ENCODE measurements around the gene RIC1. TPM values are rescaled to one million over a fixed set of nuclear protein-coding genes. Genes with fewer than 3 reads are reported as not detected.
"Not testable (repeated sequence)": the region's sequence is repeated elsewhere in the genome, so short reads cannot be mapped to it uniquely, and the experiment has no call there.

RIC1 gene
- total RNA-seq, 1 experiment from 2014 or later = 25.5 TPM

DNA sequence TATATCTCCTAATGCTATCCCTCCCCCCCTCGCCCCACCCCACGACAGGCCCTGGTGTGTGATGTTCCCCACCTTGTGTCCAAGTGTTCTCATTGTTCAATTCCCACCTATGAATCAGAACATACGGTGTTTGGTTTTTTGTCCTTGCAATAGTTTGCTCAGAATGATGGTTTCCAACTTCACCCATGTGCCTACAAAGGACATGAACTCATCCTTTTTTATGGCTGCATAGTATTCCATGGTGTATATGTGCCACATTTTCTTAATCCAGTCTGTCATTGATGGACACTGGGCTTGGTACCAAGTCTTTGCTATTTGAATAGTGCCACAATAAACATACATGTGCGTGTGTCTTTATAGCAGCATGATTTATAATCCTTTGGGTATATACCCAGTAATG, 93.8 kb downstream of the RIC1 start:
- H3K4me1 ChIP-seq (ENCODE audit: control insufficient read depth in 1 of 2, insufficient read depth in 2 of 2, low read length in 2 of 2); H3K4me2 ChIP-seq (ENCODE audit: low read length); H3K27me3 ChIP-seq (ENCODE audit: insufficient read depth, low read length); H2AFZ ChIP-seq (ENCODE audit: low read depth, low read length, poor library complexity, severe bottlenecking); H3K27ac ChIP-seq (ENCODE audit: low read depth, low read length); H3K9ac ChIP-seq (ENCODE audit: low read length); intact Hi-C loops (cut with micrococcal nuclease); CTCF ChIA-PET; H3K79me2 ChIP-seq (ENCODE audit: insufficient read depth, low read length); H4K20me1 ChIP-seq (ENCODE audit: insufficient read depth); BruUV-seq (replicated peaks); POLR2A ChIA-PET; DNase-seq (ENCODE audit: low read depth, low spot score); ATAC-seq; H3K4me3 ChIP-seq (replicated peaks in 1 of 2; ENCODE audit: low read depth in 1 of 2, low read length in 2 of 2); H3K9me2 ChIP-seq (ENCODE audit: insufficient read depth); H3K9me3 ChIP-seq (ENCODE audit: control insufficient read depth in 1 of 2, insufficient read depth in 1 of 2, low read depth in 1 of 2, low read length in 2 of 2); RAD21 ChIA-PET (ENCODE audit: low non-redundant PET in 1 of 2, low total read pairs in 2 of 2, uncharacterized antibody in 2 of 2, unreplicated experiment in 2 of 2): not testable (repeated sequence)
- peaks cover 4 to 12% of the 10 kb centered on the region in 2 experiments; a peak in 1 of 4 replicates for H3K36me3 ChIP-seq (ENCODE audit: control insufficient read depth in 1 of 2, insufficient read depth in 2 of 2, low read length in 2 of 2)

DNA sequence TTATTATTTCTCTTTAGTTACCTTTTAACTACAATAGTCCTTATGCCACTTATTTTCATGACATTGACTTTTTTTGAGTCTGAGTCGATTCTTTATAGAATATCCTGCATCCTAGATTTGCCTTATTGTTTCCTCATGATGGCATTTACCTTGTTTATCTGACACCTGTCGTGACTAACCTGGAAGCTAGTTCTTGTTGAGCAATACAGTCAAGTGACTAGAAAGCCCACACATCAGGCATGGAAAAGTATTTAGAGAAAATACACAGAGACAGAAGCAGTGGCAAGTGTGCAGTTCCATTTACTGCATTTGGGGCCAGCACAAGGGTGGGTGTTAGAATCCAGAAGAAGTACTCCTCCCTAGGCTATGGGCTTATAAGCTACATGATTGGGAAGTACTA, 106.2 kb downstream of the RIC1 start:
- RAD21 ChIA-PET (ENCODE audit: low non-redundant PET in 1 of 2, low total read pairs in 2 of 2, uncharacterized antibody in 2 of 2, unreplicated experiment in 2 of 2) = no interaction called here
- POLR2A ChIA-PET = no interaction called here
- no peak for DNase-seq (ENCODE audit: low read depth, low spot score)
- H3K9ac ChIP-seq (ENCODE audit: low read length) = no peak overlapping the region
- H3K27me3 ChIP-seq (ENCODE audit: insufficient read depth, low read length) = no peaks in the 10 kb centered on the region
- H4K20me1 ChIP-seq (ENCODE audit: insufficient read depth) = 0 out of 2 replicates have a peak, but pooled peaks cover 4% of the 10 kb centered on the region
- H3K36me3 ChIP-seq (ENCODE audit: control insufficient read depth in 1 of 2, insufficient read depth in 2 of 2, low read length in 2 of 2) = no peaks in the 10 kb centered on the region; a peak in 2 of 4 replicates
- no peaks in the 10 kb centered on the region for H3K9me2 ChIP-seq (ENCODE audit: insufficient read depth)
- no peaks in the 10 kb centered on the region for H3K79me2 ChIP-seq (ENCODE audit: insufficient read depth, low read length)
- H3K9me3 ChIP-seq (ENCODE audit: control insufficient read depth in 1 of 2, insufficient read depth in 1 of 2, low read depth in 1 of 2, low read length in 2 of 2) = no peaks in the 10 kb centered on the region
- no TSS peak for BruUV-seq (replicated peaks)
- H2AFZ ChIP-seq (ENCODE audit: low read depth, low read length, poor library complexity, severe bottlenecking) = no peak overlapping the region
- CTCF ChIA-PET = no interaction called here
- H3K4me1 ChIP-seq (ENCODE audit: control insufficient read depth in 1 of 2, insufficient read depth in 2 of 2, low read length in 2 of 2) = no peaks in the 10 kb centered on the region
- no peak overlapping the region for H3K4me3 ChIP-seq (replicated peaks in 1 of 2; ENCODE audit: low read depth in 1 of 2, low read length in 2 of 2)
- intact Hi-C loops (cut with micrococcal nuclease) = no loop called here
- ATAC-seq = no peak
- no peak overlapping the region for H3K4me2 ChIP-seq (ENCODE audit: low read length)
- H3K27ac ChIP-seq (ENCODE audit: low read depth, low read length) = no peak overlapping the region
- TF ChIP-seq ELF1 (IDR thresholded peaks at IDR 0.05; ENCODE audit: borderline replicate concordance, low read depth) (no peak), FOSL1 (IDR thresholded peaks at IDR 0.05; ENCODE audit: low read depth) (no peak), EZH2 (IDR thresholded peaks at IDR 0.05) (no peak), ZBTB33 (IDR thresholded peaks at IDR 0.05; ENCODE audit: extremely low read depth, insufficient replicate concordance, low read length) (no peak), EGR1 (IDR thresholded peaks at IDR 0.05; ENCODE audit: low read depth) (no peak), TCF7L2 (IDR thresholded peaks at IDR 0.05; ENCODE audit: borderline replicate concordance, extremely low read depth, insufficient read depth, insufficient read length) (no peak), POLR2AphosphoS5 (IDR thresholded peaks at IDR 0.05; ENCODE audit: low read depth, low read length) (no peak), POLR2A (IDR thresholded peaks at IDR 0.05; ENCODE audit: borderline replicate concordance, extremely low read depth, insufficient read depth, insufficient read length) (no peak), ZNF274 (IDR thresholded peaks at IDR 0.05; ENCODE audit: low read depth, low read length) (no peak), SP1 (IDR thresholded peaks at IDR 0.05; ENCODE audit: low read depth) (no peak), SRF (IDR thresholded peaks at IDR 0.05; ENCODE audit: low read depth) (no peak), JUND (IDR thresholded peaks at IDR 0.05) (no peak), ZFX (IDR thresholded peaks at IDR 0.05) (no peak), CEBPB (IDR thresholded peaks at IDR 0.05; ENCODE audit: low read depth) (no peak), CBX3 (IDR thresholded peaks at IDR 0.05; ENCODE audit: low read depth) (no peak), YY1 (IDR thresholded peaks at IDR 0.05; ENCODE audit: extremely low read depth, insufficient replicate concordance, low read depth, low read length) (no peak)
- TF ChIP-seq, protein P1, sequence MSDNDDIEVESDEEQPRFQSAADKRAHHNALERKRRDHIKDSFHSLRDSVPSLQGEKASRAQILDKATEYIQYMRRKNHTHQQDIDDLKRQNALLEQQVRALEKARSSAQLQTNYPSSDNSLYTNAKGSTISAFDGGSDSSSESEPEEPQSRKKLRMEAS (IDR thresholded peaks at IDR 0.05) = no peak
- TF ChIP-seq, protein P2, sequence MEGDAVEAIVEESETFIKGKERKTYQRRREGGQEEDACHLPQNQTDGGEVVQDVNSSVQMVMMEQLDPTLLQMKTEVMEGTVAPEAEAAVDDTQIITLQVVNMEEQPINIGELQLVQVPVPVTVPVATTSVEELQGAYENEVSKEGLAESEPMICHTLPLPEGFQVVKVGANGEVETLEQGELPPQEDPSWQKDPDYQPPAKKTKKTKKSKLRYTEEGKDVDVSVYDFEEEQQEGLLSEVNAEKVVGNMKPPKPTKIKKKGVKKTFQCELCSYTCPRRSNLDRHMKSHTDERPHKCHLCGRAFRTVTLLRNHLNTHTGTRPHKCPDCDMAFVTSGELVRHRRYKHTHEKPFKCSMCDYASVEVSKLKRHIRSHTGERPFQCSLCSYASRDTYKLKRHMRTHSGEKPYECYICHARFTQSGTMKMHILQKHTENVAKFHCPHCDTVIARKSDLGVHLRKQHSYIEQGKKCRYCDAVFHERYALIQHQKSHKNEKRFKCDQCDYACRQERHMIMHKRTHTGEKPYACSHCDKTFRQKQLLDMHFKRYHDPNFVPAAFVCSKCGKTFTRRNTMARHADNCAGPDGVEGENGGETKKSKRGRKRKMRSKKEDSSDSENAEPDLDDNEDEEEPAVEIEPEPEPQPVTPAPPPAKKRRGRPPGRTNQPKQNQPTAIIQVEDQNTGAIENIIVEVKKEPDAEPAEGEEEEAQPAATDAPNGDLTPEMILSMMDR (IDR thresholded peaks at IDR 0.05 in 2 of 3, conservative IDR thresholded peaks at IDR 0.05 in 1 of 3; ENCODE audit: borderline replicate concordance in 1 of 3, insufficient read depth in 1 of 3, low read depth in 2 of 3, low read length in 2 of 3) = no peak

Data from HCT116 (cell line).